Bronchial epithelial cell (primary cell): ENCODE measurements around the gene MSANTD1. TPM values are rescaled to one million over a fixed set of nuclear protein-coding genes. Genes with fewer than 3 reads are reported as not detected.

Experiments
- DNase-seq: peaks from one replicate; pipeline ENCODE4 v3.0.0-alpha.2; 2010; ENCODE audit warnings: low read depth
- FAIRE-seq: peaks from 2 replicates; lab custom pipeline; 2011; peaks lifted over from hg19 to GRCh38; lab: Jason Lieb, UNC
- H3K27me3 ChIP-seq: 2 replicates; pipeline ENCODE4 v1.5.1; 2011; ENCODE audit warnings: low read length; ENCODE audit not compliant: control insufficient read depth, insufficient read depth
- H3K36me3 ChIP-seq: 2 replicates; pipeline ENCODE4 v1.5.1; 2011; ENCODE audit warnings: low read length; ENCODE audit not compliant: control insufficient read depth, insufficient read depth
- H3K4me3 ChIP-seq: 2 replicates; pipeline ENCODE4 v1.5.1; 2011; ENCODE audit warnings: mild to moderate bottlenecking, low read depth, low read length, control low read depth
- CTCF ChIP-seq: IDR thresholded peaks from 2 replicates; pipeline ENCODE4 v1.5.1; 2011; ENCODE audit warnings: mild to moderate bottlenecking, moderate library complexity, low read length, control low read depth, inconsistent platforms; ENCODE audit not compliant: insufficient read depth, severe bottlenecking
- total RNA-seq: library from RNA; depleted of rRNA; stranded (reverse); fragments of >200 nt; gene quantifications from 2 replicates; pipeline ENCODE4 v1.2.1, GENCODE V29; 2014

Gene MSANTD1
- total RNA-seq, 1 donor from 2014 or later, result 0.26 TPM

GRCh38 chr4:3243136-3243780, 5.7 kb upstream of the MSANTD1 start:
- DNase-seq (no peak), FAIRE-seq (no peak)
- H3K27me3 ChIP-seq, result no peaks in the 10 kb centered on the region
- H3K36me3 ChIP-seq, result peaks cover 10% of the 10 kb centered on the region
- H3K4me3 ChIP-seq, result no peak overlapping the region
- no peak for TF ChIP-seq CTCF

GRCh38 chr4:3244002-3244401, 5.0 kb upstream of the MSANTD1 start:
- DNase-seq (no peak), FAIRE-seq (no peak)
- Histone ChIP-seq H3K27me3 (no peaks in the 10 kb centered on the region), H3K36me3 (peaks cover 8% of the 10 kb centered on the region), H3K4me3 (no peak overlapping the region)
- no peak for TF ChIP-seq CTCF

GRCh38 chr4:3244747-3245146, 4.2 kb upstream of the MSANTD1 start:
- Histone ChIP-seq H3K36me3 (peaks cover 3% of the 10 kb centered on the region), H3K4me3 (no peak overlapping the region), H3K27me3 (no peaks in the 10 kb centered on the region)
- TF ChIP-seq CTCF, result no peak
- DNase-seq (no peak), FAIRE-seq (no peak)

- Histone ChIP-seq H3K36me3 (peaks cover 1% of the 10 kb centered on the region), H3K27me3 (no peaks in the 10 kb centered on the region), H3K4me3 (no peak overlapping the region)
- FAIRE-seq, result no peak
- no peak for TF ChIP-seq CTCF
- DNase-seq, result no peak
These were observed 3.3 kb upstream of the MSANTD1 start for GRCh38 chr4:3245676-3246075.

GRCh38 chr4:3246458-3247398, 2.2 kb upstream of the MSANTD1 start:
- no peak overlapping the region for H3K4me3 ChIP-seq
- DNase-seq (no peak), FAIRE-seq (no peak)
- no peaks in the 10 kb centered on the region for H3K36me3 ChIP-seq
- TF ChIP-seq CTCF, result no peak
- no peaks in the 10 kb centered on the region for H3K27me3 ChIP-seq
